ACC112 (cell line): ENCODE measurements around the gene TROAP.

Source experiments
- H2AFZ ChIP-seq: fragments of 200-600 bp; sonication (generic); one replicate; pipeline ENCODE4 v1.6.0; 2017; ENCODE audit warnings: antibody characterized with exemption, low read length; ENCODE audit not compliant: unreplicated experiment
- H3K27ac ChIP-seq: fragments of 200-600 bp; sonication (generic); 2 replicates; pipeline ENCODE4 v1.5.1; 2014; ENCODE audit warnings: low read depth, mild to moderate bottlenecking, antibody characterized with exemption, low read length, moderate library complexity
- H3K27me3 ChIP-seq: fragments of 200-600 bp; sonication (generic); 2 replicates; pipeline ENCODE4 v1.6.1; 2014; ENCODE audit warnings: mild to moderate bottlenecking, antibody characterized with exemption, low read length, moderate library complexity, mixed read lengths; ENCODE audit not compliant: insufficient read depth
- H3K36me3 ChIP-seq: fragments of 200-600 bp; sonication (generic); 2 replicates; pipeline ENCODE4 v1.6.1; 2016; ENCODE audit warnings: mild to moderate bottlenecking, antibody characterized with exemption, low read length, moderate library complexity, mixed read lengths; ENCODE audit not compliant: insufficient read depth
- H3K4me1 ChIP-seq: fragments of 200-600 bp; sonication (generic); one replicate; pipeline ENCODE4 v1.6.1; 2016; ENCODE audit warnings: low read length, mixed read lengths; ENCODE audit not compliant: insufficient read depth, unreplicated experiment, control insufficient read depth
- H3K4me3 ChIP-seq: fragments of 200-600 bp; sonication (generic); 2 replicates; pipeline ENCODE4 v1.5.1; 2014; ENCODE audit warnings: mild to moderate bottlenecking, low read depth, low read length
- H3K79me2 ChIP-seq: fragments of 200-600 bp; sonication (generic); one replicate; pipeline ENCODE4 v1.6.0; 2016; ENCODE audit warnings: low read length; ENCODE audit not compliant: control insufficient read depth, unreplicated experiment, insufficient read depth

The TROAP gene

GRCh38 chr12:49283541-49284429, 39.3 kb upstream of the TROAP start:
- Histone ChIP-seq H3K79me2 (no peaks in the 10 kb centered on the region), H3K4me1 (no peaks in the 10 kb centered on the region), H3K4me3 (no peak overlapping the region), H3K27ac (no peak overlapping the region), H2AFZ (no peak overlapping the region), H3K36me3 (no peaks in the 10 kb centered on the region), H3K27me3 (no peaks in the 10 kb centered on the region)

- Histone ChIP-seq H3K79me2 (no peaks in the 10 kb centered on the region), H3K27me3 (no peaks in the 10 kb centered on the region), H3K4me3 (no peak overlapping the region), H3K36me3 (no peaks in the 10 kb centered on the region), H2AFZ (no peak overlapping the region), H3K27ac (no peak overlapping the region), H3K4me1 (no peaks in the 10 kb centered on the region)
Observed at GRCh38 chr12:49284672-49285071, 38.4 kb upstream of the TROAP start.

- no peaks in the 10 kb centered on the region for H3K27me3 ChIP-seq
- H3K4me3 ChIP-seq, result no peak overlapping the region
- H3K27ac ChIP-seq, result no peak overlapping the region
- H3K79me2 ChIP-seq, result no peaks in the 10 kb centered on the region
- no peaks in the 10 kb centered on the region for H3K36me3 ChIP-seq
- H2AFZ ChIP-seq, result no peak overlapping the region
- no peaks in the 10 kb centered on the region for H3K4me1 ChIP-seq
Observed at GRCh38 chr12:49287876-49288275, 35.2 kb upstream of the TROAP start.

GRCh38 chr12:49288412-49288853, 34.6 kb upstream of the TROAP start:
- Histone ChIP-seq H3K79me2 (no peaks in the 10 kb centered on the region), H3K27ac (no peak overlapping the region), H2AFZ (no peak overlapping the region), H3K27me3 (no peaks in the 10 kb centered on the region), H3K36me3 (no peaks in the 10 kb centered on the region), H3K4me3 (no peak overlapping the region), H3K4me1 (peaks cover 4% of the 10 kb centered on the region)

- no peaks in the 10 kb centered on the region for H3K36me3 ChIP-seq
- H3K79me2 ChIP-seq, result no peaks in the 10 kb centered on the region
- H2AFZ ChIP-seq, result no peak overlapping the region
- H3K4me1 ChIP-seq, result peaks cover 5% of the 10 kb centered on the region
- H3K27ac ChIP-seq, result no peak overlapping the region
- no peaks in the 10 kb centered on the region for H3K27me3 ChIP-seq
- H3K4me3 ChIP-seq, result no peak overlapping the region
Observed at GRCh38 chr12:49288922-49289555, 34.0 kb upstream of the TROAP start.

GRCh38 chr12:49292729-49293055, 30.4 kb upstream of the TROAP start:
- Histone ChIP-seq H3K27ac (no peak overlapping the region), H3K79me2 (no peaks in the 10 kb centered on the region), H3K36me3 (no peaks in the 10 kb centered on the region), H3K27me3 (peaks cover 30% of the 10 kb centered on the region), H2AFZ (no peak overlapping the region), H3K4me1 (peaks cover 5% of the 10 kb centered on the region), H3K4me3 (no peak overlapping the region)

- Histone ChIP-seq H3K36me3 (no peaks in the 10 kb centered on the region), H3K4me3 (no peak overlapping the region), H3K4me1 (peaks cover 5% of the 10 kb centered on the region), H2AFZ (no peak overlapping the region), H3K27me3 (peaks cover 36% of the 10 kb centered on the region), H3K27ac (no peak overlapping the region), H3K79me2 (no peaks in the 10 kb centered on the region)
Observed at GRCh38 chr12:49293056-49293956, 29.7 kb upstream of the TROAP start.

GRCh38 chr12:49294086-49294803, 28.8 kb upstream of the TROAP start:
- no peak overlapping the region for H3K4me3 ChIP-seq
- H2AFZ ChIP-seq, result no peak overlapping the region
- peaks cover 5% of the 10 kb centered on the region for H3K4me1 ChIP-seq
- peaks cover 42% of the 10 kb centered on the region for H3K27me3 ChIP-seq
- H3K27ac ChIP-seq, result no peak overlapping the region
- no peaks in the 10 kb centered on the region for H3K36me3 ChIP-seq
- no peaks in the 10 kb centered on the region for H3K79me2 ChIP-seq

- no peak overlapping the region for H3K27ac ChIP-seq
- H3K4me1 ChIP-seq, result peaks cover 5% of the 10 kb centered on the region
- H2AFZ ChIP-seq, result no peak overlapping the region
- H3K36me3 ChIP-seq, result no peaks in the 10 kb centered on the region
- no peak overlapping the region for H3K4me3 ChIP-seq
- H3K79me2 ChIP-seq, result no peaks in the 10 kb centered on the region
- H3K27me3 ChIP-seq, result peaks cover 42% of the 10 kb centered on the region
Observed at GRCh38 chr12:49294804-49295081, 28.3 kb upstream of the TROAP start.
